Stimulated activated naive CD8-positive, alpha-beta T cell treated with anti-CD3 and anti-CD28 coated beads, Interleukin-15, amount 100 ng/mL, for 72 hours (primary cell): ENCODE measurements around the gene UNG.

Source experiments
- ATAC-seq: fragments of 150-1000 bp; cut with Tn5 transposase; 2 replicates; pipeline ENCODE4 v1.10.0; 2021; ENCODE audit warnings: mild to moderate bottlenecking, moderate library complexity
- DNase-seq, 2 donors: peaks; one replicate each; pipeline ENCODE4 v3.0.0; 2021 to 2022
- H3K27ac Mint-ChIP-seq, 2 donors: one replicate each; pipeline ENCODE4 v1.8.0; 2022; ENCODE audit warnings: mild to moderate bottlenecking in 2 of 2, mixed read lengths in 2 of 2, moderate library complexity in 2 of 2
- H3K27me3 Mint-ChIP-seq: one replicate; pipeline ENCODE4 v1.8.0; 2022; ENCODE audit warnings: mixed read lengths
- H3K4me1 Mint-ChIP-seq: one replicate; pipeline ENCODE4 v1.8.0; 2022; ENCODE audit warnings: mild to moderate bottlenecking, mixed read lengths
- H3K4me3 Mint-ChIP-seq, 2 donors: one replicate each; pipeline ENCODE4 v1.8.0; 2022; ENCODE audit warnings: mild to moderate bottlenecking in 2 of 2, mixed read lengths in 2 of 2, moderate library complexity in 1 of 2
- H3K9me3 Mint-ChIP-seq, 2 donors: one replicate each; pipeline ENCODE4 v1.8.0; 2022; ENCODE audit warnings: mixed read lengths in 2 of 2

The UNG gene

GRCh38 chr12:109153821-109154441 lies 56.5 kb downstream of the UNG start:
- H3K4me3 Mint-ChIP-seq: peak overlapping the region; percentile 88 to 94
- no peaks in the 10 kb centered on the region for H3K9me3 Mint-ChIP-seq
- H3K4me1 Mint-ChIP-seq: peaks cover 22% of the 10 kb centered on the region
- no peaks in the 10 kb centered on the region for H3K27me3 Mint-ChIP-seq
- H3K27ac Mint-ChIP-seq: peak overlapping the region in 1 of 2 donors; percentile 76
- no peak for ATAC-seq
- DNase-seq: no peak

- Mint-ChIP-seq H3K9me3 (no peaks in the 10 kb centered on the region), H3K4me1 (peaks cover 22% of the 10 kb centered on the region), H3K27ac (peak overlapping the region; percentile 84 to 92), H3K27me3 (no peaks in the 10 kb centered on the region), H3K4me3 (peak overlapping the region; percentile 88 to 94)
- ATAC-seq (peak; percentile 96), DNase-seq (peak; percentile 83 to 87)
These were observed 57.3 kb downstream of the UNG start for GRCh38 chr12:109154451-109155438.

- H3K27me3 Mint-ChIP-seq: no peaks in the 10 kb centered on the region
- H3K9me3 Mint-ChIP-seq: no peaks in the 10 kb centered on the region
- DNase-seq (no peak), ATAC-seq (no peak)
- peak overlapping the region in 1 of 2 donors; percentile 6 for H3K4me3 Mint-ChIP-seq
- H3K4me1 Mint-ChIP-seq: peaks cover 22% of the 10 kb centered on the region
- H3K27ac Mint-ChIP-seq: no peak overlapping the region
These were observed 58.6 kb downstream of the UNG start for GRCh38 chr12:109156036-109156435.

- ATAC-seq: no peak
- peaks cover 22% of the 10 kb centered on the region for H3K4me1 Mint-ChIP-seq
- H3K27ac Mint-ChIP-seq: no peak overlapping the region
- DNase-seq: no peak
- no peak overlapping the region for H3K4me3 Mint-ChIP-seq
- no peaks in the 10 kb centered on the region for H3K9me3 Mint-ChIP-seq
- H3K27me3 Mint-ChIP-seq: no peaks in the 10 kb centered on the region
These were observed 59.2 kb downstream of the UNG start for GRCh38 chr12:109156586-109156985.

- no peak overlapping the region for H3K4me3 Mint-ChIP-seq
- no peaks in the 10 kb centered on the region for H3K27me3 Mint-ChIP-seq
- no peak overlapping the region for H3K27ac Mint-ChIP-seq
- DNase-seq: no peak
- H3K9me3 Mint-ChIP-seq: no peaks in the 10 kb centered on the region
- ATAC-seq: no peak
- peaks cover 22% of the 10 kb centered on the region for H3K4me1 Mint-ChIP-seq
These were observed 60.6 kb downstream of the UNG start for GRCh38 chr12:109157986-109158385.

- no peak overlapping the region for H3K4me3 Mint-ChIP-seq
- peaks cover 6% of the 10 kb centered on the region for H3K4me1 Mint-ChIP-seq
- no peak for ATAC-seq
- no peaks in the 10 kb centered on the region for H3K9me3 Mint-ChIP-seq
- peak overlapping the region in 1 of 2 donors; percentile 42 for H3K27ac Mint-ChIP-seq
- no peak for DNase-seq
- H3K27me3 Mint-ChIP-seq: no peaks in the 10 kb centered on the region
These were observed 63.0 kb downstream of the UNG start for GRCh38 chr12:109160433-109160832.
